ENCODE measurements around the gene PHOSPHO1.

Gene PHOSPHO1

DNA sequence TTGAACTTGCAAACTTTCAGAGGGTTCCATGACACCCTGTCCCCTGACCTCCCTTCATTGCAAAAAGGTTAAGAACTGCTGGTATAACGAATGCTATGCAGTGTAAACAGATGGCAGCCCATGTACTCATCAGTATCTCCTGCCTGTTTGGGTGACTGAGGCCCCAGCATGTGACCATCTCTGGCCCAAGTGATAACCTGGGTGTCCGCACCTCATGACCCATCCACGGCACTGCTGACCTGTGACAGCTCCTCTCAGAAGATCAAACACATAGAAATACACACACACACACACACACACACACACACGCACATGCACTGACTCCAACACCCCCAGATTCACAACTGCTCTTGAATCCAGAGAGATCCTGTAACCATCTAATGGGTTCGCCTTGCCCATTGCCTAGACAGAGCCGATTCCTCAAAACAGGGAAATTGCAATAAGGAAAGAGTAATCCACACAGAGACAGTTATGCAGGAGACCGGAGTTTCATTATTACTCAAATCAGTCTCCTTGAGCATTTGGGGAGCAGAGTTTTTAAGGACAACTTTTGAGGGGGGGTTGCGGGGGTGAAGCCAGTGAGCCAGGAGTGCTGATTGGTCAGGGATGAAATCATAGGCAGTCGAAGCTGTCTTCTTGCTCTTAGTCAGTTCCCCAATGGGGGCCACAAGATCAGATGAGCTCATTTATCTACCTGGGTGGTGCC lies 11.3 kb upstream of the PHOSPHO1 start:
- DNase-seq = no peak

DNA sequence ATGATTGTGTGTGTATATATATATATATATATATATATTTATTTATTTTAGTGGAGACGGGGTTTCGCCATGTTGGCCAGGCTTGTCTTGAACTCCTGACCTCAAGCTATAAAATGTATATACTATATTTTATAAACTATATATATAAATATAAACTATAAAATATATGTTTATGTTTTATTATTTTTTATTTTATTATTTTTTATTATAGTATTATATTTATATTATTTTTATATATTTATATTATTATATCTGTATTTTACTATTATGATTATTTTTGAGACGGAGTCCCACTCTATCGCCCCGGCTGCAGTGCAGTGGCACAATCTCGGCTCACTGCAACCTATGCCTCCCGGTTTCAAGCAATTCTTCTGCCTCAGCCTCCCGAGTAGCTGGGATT lies 10.5 kb upstream of the PHOSPHO1 start:
- no peak for DNase-seq

DNA sequence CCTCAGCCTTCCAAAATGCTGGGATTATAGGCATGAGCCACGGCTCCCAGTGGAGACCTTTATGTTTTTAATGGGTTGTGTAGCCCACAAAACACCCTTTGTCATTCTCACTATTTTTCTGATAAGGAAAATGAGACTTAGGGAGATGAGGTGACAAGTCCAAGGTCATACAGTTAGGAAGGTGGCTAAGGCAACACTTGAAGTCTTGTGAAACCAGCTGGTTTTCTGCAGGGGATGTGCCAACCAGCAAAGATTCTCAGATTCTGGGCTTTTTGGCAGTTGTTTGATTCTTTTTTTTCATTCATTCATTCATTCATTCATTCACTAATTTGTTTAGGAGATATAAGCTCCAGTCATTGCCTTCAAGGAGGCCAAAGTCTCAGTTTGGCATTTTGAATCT lies 10.0 kb upstream of the PHOSPHO1 start:
- no peak for DNase-seq

DNA sequence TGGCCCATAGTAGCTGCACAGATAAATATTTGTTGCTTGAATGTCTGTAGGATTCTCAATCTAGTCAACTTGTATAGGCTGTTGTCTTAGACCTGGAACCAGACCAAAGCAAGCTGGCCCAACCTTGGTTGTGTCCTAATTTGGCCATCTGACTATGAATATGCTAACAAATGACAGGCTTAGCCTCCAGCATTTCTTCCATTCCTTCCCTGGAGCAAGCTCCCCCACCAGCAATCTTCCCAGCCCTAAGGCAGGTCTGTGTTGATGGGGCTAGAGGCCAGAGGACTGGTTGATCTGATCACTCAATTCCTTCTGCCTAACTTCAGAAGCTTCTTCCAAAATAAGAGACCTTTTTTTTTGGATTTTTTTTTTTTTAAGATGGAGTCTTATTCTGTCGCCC lies 9.4 kb upstream of the PHOSPHO1 start:
- DNase-seq = no peak

DNA sequence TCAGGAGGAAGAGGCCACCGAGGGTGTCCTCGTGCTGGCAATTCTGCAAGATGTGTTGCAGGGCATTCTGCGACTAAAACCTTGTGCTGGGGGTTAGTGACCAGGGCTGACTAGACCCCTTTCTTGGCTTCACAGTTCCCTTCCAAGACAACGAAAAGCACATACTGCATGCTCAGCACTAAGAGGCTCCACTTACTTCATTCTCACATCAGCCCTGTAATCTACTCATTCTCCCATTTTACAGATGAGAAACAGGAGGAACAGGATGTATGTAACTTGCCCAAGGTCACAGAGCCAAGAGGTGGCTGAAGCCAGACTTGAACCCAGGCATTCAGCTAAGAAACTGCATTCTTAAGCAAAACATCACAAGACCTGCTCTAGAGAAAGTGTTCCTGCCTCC lies 5.3 kb upstream of the PHOSPHO1 start:
- no peak for DNase-seq

DNA sequence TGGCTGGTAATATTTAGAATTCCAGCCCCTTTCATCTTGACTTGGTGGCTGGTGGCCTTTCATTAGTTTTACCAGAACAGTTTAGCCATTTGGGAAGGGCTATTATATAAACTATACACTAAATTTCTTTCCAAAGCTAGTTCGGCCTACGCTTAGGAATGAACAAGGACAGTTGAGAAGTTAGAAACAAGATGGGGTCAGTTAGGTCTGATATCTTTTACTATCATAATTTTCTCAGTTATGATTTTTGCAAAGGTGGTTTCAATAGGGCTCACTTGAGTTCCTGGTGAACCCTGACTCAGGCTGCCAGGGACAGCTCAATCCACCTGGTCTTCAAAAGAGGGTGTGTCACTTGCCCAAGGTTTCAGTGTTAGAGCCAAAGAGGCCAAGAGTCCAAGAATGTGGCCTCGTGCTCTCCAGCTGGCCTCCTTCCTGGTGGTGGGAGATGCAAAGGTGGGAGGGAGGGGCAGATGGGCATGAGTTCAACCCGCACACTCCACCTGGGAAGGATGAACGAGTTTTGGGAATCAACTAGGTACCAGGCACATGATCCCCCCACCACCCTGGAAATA lies 4.0 kb upstream of the PHOSPHO1 start:
- DNase-seq = no peak

DNA sequence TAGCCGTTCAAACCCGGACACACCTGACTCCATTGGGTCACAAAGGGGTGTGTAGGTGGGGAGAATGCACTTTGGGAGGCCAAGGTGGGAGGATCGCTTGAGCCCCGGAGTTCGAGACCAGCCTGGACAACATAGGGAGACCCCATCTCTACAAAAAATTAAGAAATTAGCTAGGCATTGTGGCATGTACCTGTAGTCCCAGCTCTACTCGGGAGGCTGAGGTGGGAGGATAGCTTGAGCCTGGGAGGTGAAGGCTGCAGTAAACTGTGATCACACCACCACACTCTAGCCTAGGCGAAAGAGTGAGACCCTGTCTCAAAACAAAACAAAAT lies 942 bp upstream of the PHOSPHO1 start:
- DNase-seq = no peak

DNA sequence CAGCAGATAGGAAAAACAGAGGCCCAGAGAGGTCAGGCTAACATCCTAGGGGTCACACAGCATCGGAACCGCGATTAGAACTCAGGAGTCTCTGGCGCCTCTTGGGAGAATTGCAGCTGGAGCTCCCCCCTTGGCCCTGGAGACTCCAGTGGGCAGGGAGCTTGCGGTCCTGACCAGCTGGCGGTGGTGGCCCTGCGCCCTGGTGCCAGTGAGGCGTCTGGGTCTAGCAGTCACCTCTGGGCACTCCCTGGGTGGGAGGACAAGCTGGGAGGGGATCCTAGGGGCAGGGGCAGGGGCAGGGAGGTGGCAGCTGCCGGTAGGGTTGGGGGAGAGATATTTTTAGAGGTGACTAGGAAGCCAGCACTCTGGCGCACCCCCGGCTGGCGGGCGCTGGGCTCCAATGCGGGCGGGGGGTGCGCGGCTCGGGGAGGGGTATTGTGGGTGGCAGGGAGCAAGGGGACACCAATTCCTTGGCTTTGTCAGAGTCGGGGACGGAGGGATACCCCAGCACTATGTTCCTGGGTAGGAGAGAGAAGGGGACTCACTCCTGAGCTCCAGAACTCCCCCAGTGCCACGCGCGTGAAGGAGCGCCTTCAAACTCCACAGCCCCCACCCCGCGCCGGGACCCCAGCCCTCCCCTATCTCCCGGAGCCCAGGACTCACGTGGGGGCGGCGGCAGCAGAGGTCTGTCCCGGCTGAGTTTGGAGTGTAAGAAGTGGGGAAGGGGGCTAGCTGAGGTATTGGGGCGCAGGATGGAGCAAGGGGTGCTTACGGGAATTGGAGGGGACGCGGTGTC lies 584 bp downstream of the PHOSPHO1 start:
- no peak for DNase-seq

DNA sequence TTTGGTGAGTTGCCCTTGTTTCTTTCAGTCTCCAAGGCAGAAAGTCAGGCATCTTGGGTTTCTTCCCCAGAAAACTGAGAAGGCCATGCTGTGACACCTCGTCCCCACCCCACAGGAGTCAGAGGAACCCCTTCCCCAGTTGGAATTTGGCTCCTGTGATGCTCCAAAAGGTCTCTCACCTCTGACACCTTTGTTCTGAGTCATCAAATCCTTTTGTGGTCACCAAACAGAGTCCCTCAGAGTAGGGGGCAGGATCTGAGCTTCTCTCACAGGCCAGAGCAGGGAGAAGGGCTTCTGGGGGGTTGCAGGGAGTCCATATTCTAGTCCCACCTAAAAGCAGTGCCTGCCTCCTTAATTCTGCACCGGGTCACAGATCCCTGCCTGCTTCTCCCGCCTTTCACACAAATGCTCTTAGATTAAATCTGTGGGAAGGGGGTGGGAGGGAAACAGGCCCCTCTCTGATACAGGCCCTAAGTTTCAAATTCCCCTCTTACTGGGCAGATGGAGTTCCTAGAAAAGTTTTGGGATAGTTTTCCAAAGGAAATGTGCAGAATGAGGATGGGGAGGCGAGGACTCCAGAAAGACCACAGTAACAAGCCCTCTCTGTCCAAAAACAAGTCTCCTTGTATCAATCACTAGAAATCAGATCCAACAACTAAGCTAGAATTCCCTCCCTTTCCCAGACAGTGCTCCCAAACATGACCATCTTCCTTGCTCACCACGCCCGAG lies 1.3 kb downstream of the PHOSPHO1 start:
- no peak for DNase-seq

DNA sequence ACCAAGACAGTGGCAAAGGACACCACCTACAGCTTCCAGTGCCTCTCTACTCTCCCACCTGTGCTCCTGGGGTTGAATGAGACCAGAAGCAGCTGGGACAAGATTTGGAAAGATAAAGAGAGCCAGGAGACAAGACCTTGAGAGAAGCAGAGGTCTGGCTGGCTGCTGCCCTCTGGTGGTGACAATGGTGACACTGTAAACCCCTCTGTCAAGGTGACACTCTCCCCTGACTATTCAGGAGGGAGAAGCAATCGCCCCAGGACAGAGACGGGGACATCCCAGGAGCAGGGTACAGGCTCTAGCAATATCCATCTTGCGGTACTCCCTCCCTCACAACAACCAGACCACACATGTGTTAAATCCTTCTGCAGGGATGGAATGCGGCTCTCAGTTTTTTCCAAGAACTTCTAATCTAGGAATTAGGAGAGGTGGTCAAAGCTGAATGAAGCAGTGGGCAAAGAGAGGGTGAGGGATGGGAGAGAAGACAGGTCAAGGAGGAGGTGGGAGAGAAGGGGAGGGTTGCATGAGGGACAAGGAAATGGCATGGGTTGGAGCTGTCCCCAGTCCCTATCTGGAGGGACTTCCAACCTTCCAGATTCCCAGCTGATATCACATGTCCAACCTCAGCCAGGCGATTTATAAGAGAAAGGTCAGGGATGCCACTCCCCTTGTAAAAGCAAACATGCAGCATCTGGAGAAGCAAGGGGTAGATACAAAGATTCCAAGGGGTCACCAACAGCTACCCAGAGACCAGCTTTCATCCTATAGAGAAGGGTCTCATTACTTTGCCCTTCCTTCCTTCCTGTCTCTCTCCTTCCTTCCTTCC lies 2.9 kb downstream of the PHOSPHO1 start:
- peak; percentile 10 for DNase-seq

DNA sequence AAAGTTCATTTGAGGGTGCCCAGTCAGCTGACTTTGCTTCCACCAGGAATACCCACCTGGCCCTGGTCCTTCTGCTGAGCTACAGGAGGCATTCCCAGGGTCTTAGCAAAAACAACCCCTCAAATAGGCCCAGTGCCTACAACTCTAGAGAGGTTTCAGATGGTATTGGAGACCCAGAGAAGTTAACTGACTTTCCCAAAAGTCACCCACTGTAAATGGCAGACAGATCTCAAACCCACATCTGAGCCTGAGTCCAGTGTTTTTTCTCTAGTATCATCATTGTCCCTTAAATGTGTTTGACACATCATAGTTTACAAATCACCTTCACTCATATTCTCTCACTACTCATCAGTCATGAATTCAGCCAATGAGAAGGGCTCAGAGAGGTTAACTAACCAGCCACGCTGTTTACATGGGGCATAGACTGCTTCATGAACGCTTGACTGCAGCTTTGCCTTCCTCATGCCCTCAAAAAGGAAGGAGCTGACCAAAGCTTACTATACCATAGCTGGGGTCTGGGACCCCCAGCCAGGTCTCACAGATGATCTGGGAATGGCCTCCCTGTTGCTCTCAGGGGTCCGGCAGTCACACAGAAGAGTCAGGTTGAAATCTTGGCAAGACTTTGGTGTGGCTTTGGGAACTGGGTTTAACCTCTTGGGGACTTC lies 3.7 kb downstream of the PHOSPHO1 start:
- no peak for DNase-seq

DNA sequence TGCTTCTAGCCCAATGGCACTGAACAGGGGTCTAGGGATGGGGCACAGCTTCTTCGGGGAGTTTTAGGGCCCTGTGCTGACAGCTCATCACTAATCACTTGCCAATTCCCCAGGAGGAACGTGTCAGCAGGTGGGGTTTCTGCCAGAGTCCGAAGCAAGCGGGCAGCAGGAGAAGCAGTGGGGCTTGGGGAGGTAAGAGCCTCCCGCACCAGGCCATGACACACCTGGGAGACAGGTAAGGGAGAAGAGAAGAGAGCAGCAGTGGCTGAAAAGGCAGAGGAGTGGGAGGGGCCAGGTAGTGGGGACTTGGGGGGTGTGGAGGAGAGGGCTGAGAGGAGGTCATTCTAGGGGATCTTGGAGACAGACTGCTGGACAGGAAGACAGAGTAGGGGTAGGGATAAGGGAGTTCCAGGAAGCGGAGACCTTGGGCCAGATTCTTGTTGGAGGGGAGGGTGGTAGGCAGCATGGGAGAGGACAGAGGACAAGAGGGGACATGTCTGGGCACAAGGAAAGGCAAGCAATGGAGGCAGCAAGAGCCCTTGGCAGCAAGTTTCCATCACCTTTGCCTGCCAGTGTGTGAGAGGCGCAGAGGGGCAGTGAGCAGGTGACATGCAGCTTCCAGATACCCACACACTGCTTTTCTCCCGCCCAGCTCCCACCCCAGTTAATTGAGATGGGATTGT lies 4.9 kb downstream of the PHOSPHO1 start:
- no peak for DNase-seq

DNA sequence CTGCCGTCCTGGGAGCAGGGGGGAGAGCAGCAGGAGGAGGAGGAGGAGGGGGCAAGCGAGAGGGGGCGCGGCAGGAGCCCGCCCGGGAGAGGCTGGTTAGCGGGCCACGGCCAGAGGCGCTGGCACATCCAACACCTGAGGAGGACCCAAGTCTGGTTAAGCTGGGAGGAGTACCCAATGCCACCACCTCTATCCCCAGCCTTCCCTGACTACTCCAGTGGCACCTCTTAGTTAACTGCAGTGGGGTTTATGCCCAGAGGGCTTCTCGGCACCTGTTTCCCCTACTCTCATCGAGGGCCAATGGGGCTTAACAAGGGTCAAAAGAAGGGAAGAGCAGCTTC lies 5.6 kb downstream of the PHOSPHO1 start:
- no peak for DNase-seq

DNA sequence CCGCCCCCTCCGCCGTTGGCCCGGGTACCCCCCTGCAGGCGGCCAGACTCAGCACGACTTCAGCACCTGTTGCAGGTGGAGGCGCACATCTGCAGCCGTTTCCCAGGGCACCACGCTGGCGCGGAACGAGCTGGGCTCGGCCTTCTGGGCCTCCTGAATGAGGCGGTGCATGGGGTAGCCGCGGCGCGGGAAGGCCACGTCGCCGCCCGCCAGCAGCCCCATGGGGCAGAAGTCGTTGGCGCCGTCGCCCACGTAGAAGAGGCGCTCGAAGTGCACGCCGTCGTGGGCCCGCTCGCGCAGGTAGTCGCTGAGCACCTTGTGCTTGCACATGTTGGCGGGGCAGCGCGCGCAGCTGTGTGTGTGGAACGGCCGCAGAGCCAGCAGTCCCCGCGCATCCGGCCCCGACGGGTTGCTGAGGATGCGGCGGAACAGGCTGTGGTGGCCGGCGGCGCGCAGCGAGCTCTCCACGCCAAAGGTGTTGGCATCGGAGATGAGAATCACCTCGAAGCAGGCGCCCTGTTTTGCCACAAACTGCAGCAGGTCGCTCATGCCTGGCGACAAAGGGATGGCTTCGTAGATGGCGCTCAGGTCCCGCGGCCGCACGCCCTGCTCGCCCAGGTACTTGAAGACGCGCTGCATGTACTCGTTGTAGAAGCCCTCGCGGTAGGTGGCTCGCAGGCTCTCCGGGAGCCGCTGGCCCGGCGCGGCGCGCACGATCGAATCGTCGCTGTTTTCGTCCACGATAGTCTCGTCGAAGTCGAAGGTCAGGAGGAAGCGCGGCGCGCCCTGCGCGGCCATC lies 6.2 kb downstream of the PHOSPHO1 start:
- no peak for DNase-seq

DNA sequence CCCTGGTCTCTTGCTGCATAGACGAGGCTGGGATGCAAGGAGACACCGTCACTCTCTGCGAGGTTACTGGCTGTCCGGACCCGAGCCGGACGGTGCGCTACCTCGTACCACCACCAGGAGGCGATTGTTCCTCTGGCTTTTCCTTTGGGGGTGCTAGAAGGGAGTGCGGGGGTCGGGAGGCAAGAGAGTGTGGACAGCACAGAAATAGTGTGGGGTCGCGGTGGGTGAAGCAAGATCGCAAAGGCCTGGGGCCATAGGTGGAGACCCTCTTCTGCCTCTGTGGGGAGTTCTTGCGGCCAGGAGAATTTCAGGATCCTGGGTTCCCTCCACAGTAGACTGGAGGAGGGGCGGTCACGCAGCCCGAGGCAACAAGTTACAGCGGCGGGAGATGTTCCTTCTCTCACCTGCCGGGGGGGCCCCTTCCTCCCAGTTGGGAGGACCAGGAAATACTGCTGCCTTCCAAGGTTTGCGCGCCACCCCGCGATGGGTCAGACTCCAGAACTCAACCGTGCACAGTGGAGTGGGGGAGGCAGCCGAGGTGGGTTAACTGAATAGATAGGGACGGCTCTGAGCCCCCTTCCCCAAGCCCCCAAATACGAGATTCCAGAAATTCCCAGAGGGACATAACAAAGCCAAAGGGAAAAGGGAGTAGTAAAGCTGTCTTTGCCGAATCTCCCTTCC lies 6.9 kb downstream of the PHOSPHO1 start:
- no peak for DNase-seq

DNA sequence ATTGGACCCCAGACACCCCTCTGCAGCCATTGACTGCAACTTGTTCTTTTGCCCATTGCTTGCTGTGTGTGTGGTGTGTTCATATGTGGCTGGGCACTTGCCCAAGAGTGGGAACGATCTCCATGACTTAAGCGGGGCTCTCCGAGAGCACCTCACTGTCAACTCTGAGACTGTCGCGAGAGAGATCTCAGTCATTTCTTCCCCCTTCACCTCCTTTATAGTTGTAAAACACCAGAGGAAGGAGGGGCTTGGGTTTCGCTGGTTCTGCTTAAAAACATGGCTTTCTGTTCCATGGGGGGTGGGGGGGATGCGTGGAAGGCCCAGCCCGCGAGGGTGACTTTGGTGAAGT lies 7.4 kb downstream of the PHOSPHO1 start:
- DNase-seq = no peak

DNA sequence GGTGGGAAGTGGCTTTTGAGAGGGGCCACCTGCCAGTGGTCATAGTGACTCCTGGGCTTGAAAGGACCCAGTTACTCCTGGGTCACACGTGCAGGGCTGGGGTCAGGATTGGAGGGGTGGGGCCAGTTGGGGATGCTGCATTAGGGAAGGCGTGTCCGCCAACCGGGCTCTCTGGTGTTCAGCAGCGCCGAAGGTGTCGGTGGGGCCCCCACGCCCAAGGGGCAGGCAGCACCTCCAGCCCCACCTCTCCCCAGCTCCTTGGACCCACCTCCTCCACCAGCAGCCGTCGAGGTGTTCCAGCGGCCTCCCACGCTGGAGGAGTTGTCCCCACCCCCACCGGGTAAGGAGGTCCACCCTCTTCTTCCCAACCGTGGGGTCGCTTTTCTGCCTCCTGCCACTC lies 10.6 kb downstream of the PHOSPHO1 start:
- no peak for DNase-seq

DNA sequence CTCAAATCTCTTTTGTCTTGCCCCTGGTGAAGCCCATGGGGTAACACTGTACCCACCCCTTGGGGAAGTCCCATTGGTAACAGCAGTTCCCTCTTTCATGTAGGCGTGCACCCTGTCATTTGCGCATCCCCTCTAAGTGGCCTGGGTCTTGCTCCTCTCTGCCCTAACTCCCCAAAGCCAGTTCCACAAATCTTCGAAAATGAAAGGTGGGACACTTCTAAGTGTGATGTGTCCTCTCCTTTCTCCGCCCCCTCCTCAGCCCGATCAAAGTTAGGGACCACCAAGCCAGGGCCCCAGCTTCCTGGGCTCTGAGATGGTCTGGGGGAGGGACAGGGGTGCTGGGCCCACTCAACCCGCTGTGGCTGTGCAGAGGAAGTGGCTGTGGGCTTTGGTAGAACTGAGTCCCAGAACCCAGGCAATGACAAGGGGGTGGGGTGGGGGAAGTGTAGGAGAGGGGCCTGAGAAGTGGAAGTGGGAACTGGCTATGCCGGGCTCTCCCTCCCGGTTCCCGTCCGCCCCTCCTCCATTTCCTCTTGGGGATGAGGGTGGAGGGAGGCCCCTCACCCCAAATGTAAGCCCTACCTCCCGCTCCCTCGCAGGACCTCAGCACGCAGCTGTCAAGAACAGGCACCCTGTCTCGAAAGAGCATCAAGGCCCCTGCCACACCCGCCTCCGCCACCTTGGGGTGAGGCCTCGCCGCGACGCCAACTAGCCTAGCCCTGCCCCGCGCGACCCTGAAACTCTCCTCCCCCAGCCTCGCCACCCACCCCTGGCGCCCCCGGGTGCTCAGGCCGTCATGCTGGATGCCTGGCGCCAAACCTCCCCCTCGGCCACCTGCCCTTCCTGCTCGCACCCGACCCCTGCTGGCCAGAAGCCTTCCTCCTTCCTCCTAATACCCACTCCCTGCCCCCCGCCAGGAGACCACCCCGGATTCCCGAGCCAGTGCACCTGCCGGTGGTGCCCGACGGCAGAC lies 11.4 kb downstream of the PHOSPHO1 start:
- no peak for DNase-seq

Measured in DMS 273 treated with DMSO at 0.1 percent for 48 hours (cell line).